GM21619 (cell line): ENCODE results near the gene DOCK10.

Source experiments
- ATAC-seq: cut with Tn5 transposase; IDR thresholded peaks from one replicate; pipeline ENCODE4 v1.9.1; 2021; ENCODE audit not compliant: unreplicated experiment

DOCK10 gene

GRCh38 chr2:224982910-224983711 is 59.2 kb downstream of the DOCK10 start:
- ATAC-seq = peak; percentile 77

- ATAC-seq = no peak
Observed at GRCh38 chr2:224982226-224982625, 60.0 kb downstream of the DOCK10 start.

- no peak for ATAC-seq
Observed at GRCh38 chr2:224976629-224977525, 65.4 kb downstream of the DOCK10 start.

- ATAC-seq = no peak
Observed at GRCh38 chr2:224975761-224976160, 66.5 kb downstream of the DOCK10 start.

- ATAC-seq = peak; percentile 28
Observed at GRCh38 chr2:224973112-224974016, 68.9 kb downstream of the DOCK10 start.

GRCh38 chr2:224971214-224971613 is 71.1 kb downstream of the DOCK10 start:
- peak; percentile 50 for ATAC-seq

GRCh38 chr2:224970311-224970710 is 72.0 kb downstream of the DOCK10 start:
- peak; percentile 30 for ATAC-seq

- ATAC-seq = peak; percentile 39
Observed at GRCh38 chr2:224969633-224970260, 72.5 kb downstream of the DOCK10 start.

- ATAC-seq = no peak
Observed at GRCh38 chr2:224969095-224969494, 73.2 kb downstream of the DOCK10 start.

- ATAC-seq = no peak
Observed at GRCh38 chr2:224968051-224968450, 74.2 kb downstream of the DOCK10 start.

- ATAC-seq = no peak
Observed at GRCh38 chr2:224966613-224967012, 75.7 kb downstream of the DOCK10 start.

GRCh38 chr2:224959556-224959955 is 82.7 kb downstream of the DOCK10 start:
- ATAC-seq = no peak

- ATAC-seq = no peak
Observed at GRCh38 chr2:224958873-224959272, 83.4 kb downstream of the DOCK10 start.

- no peak for ATAC-seq
Observed at GRCh38 chr2:224958462-224958857, 83.8 kb downstream of the DOCK10 start.

- ATAC-seq = peak; percentile 88
Observed at GRCh38 chr2:224957540-224958461, 84.5 kb downstream of the DOCK10 start.

- ATAC-seq = no peak
Observed at GRCh38 chr2:224956706-224957105, 85.6 kb downstream of the DOCK10 start.

GRCh38 chr2:224954980-224955379 is 87.3 kb downstream of the DOCK10 start:
- ATAC-seq = peak; percentile 35

- peak; percentile 54 for ATAC-seq
Observed at GRCh38 chr2:224952936-224953657, 89.2 kb downstream of the DOCK10 start.
